Measurements from ENCODE around the gene DNMT1.

- no peak for TF ChIP-seq POLR2A (IDR thresholded peaks at IDR 0.05)
- no peak for TF ChIP-seq CTCF (IDR thresholded peaks at IDR 0.05)
Measured at GRCh38 chr19:10211061-10211460, 16.3 kb upstream of the DNMT1 start.

Measured in esophagus squamous epithelium (tissue), 4 donors.